Liver (tissue), 9 donors: ENCODE results near the gene FOXO1. TPM values are rescaled to one million over a fixed set of nuclear protein-coding genes. Genes with fewer than 3 reads are reported as not detected.
A peak's percentile ranks its signal among the peaks of the same experiment; 100 is the strongest.

ENCODE experiments used
- DNase-seq: peaks from one replicate; pipeline ENCODE4 v3.0.0-alpha.2; 2017; ENCODE audit warnings: low spot score
- H3K27ac ChIP-seq, 2 donors: one replicate each; pipeline ENCODE4 v1.7.0; 2013; ENCODE audit warnings: inconsistent platforms in 2 of 2, low read length in 2 of 2, control low read depth in 1 of 2, low read depth in 1 of 2, mild to moderate bottlenecking in 1 of 2
- H3K27me3 ChIP-seq, 4 donors: one replicate each; pipeline versions ENCODE4 v1.6.1 to v1.7.0; 2013; ENCODE audit warnings: low read length in 3 of 4, inconsistent platforms in 1 of 4, mild to moderate bottlenecking in 1 of 4, moderate library complexity in 1 of 4; ENCODE audit not compliant: control insufficient read depth in 4 of 4, insufficient read depth in 4 of 4
- H3K36me3 ChIP-seq, 4 donors: one replicate each; pipeline versions ENCODE4 v1.6.1 to v1.7.0; 2013; ENCODE audit warnings: low read length in 3 of 4, mild to moderate bottlenecking in 3 of 4, low read depth in 1 of 4, moderate library complexity in 1 of 4; ENCODE audit not compliant: control insufficient read depth in 4 of 4, insufficient read depth in 3 of 4
- H3K4me1 ChIP-seq, 4 donors: one replicate each; pipeline versions ENCODE4 v1.6.1 to v1.7.0; 2013; ENCODE audit warnings: low read length in 3 of 4, mild to moderate bottlenecking in 3 of 4, moderate library complexity in 1 of 4; ENCODE audit not compliant: control insufficient read depth in 4 of 4, insufficient read depth in 4 of 4
- H3K4me3 ChIP-seq, 3 donors: one replicate each; pipeline versions ENCODE4 v1.6.1 to v1.7.0; 2013; ENCODE audit warnings: low read length in 3 of 3, control low read depth in 1 of 3, low read depth in 1 of 3, mild to moderate bottlenecking in 1 of 3
- H3K9ac ChIP-seq, 2 donors: one replicate each; pipeline ENCODE4 v1.7.0; 2013; ENCODE audit warnings: low read length in 2 of 2, mild to moderate bottlenecking in 2 of 2, moderate library complexity in 2 of 2, control low read depth in 1 of 2, low read depth in 1 of 2
- H3K9me3 ChIP-seq, 4 donors: one replicate each; pipeline versions ENCODE4 v1.6.1 to v1.7.0; 2013; ENCODE audit warnings: low read length in 3 of 4; ENCODE audit not compliant: control insufficient read depth in 4 of 4
- ATF3 ChIP-seq: IDR thresholded peaks from 2 replicates; pipeline ENCODE4 v1.6.1; 2016; ENCODE audit warnings: antibody characterized with exemption
- EGR1 ChIP-seq, 2 donors: IDR thresholded peaks; 2 replicates each; pipeline ENCODE4 v1.6.1; 2016 to 2018; ENCODE audit warnings: antibody characterized with exemption in 2 of 2, low read depth in 2 of 2
- FOXA1 ChIP-seq: IDR thresholded peaks from 2 replicates; pipeline ENCODE4 v1.6.1; 2016; ENCODE audit warnings: antibody characterized with exemption
- FOXA2 ChIP-seq: IDR thresholded peaks from 2 replicates; pipeline ENCODE4 v1.6.1; 2016; ENCODE audit warnings: antibody characterized with exemption
- GABPA ChIP-seq, 2 donors: IDR thresholded peaks in 1 of 2; conservative IDR thresholded peaks in 1 of 2; 2 replicates each; pipeline ENCODE4 v1.6.1; 2016; ENCODE audit warnings: antibody characterized with exemption in 2 of 2, mild to moderate bottlenecking in 1 of 2, moderate library complexity in 1 of 2
- HNF4A ChIP-seq, 2 donors: conservative IDR thresholded peaks; 2 replicates each; pipeline ENCODE4 v1.6.1; 2016; ENCODE audit warnings: antibody characterized with exemption in 2 of 2, mild to moderate bottlenecking in 2 of 2
- HNF4G ChIP-seq: IDR thresholded peaks from 2 replicates; pipeline ENCODE4 v1.6.1; 2016; ENCODE audit warnings: antibody characterized with exemption
- JUND ChIP-seq, 2 donors: IDR thresholded peaks; 2 replicates each; pipeline ENCODE4 v1.6.1; 2016; ENCODE audit warnings: antibody characterized with exemption in 2 of 2
- MAX ChIP-seq: IDR thresholded peaks from 2 replicates; pipeline ENCODE4 v1.6.1; 2016; ENCODE audit warnings: antibody characterized with exemption
- NR2F2 ChIP-seq: IDR thresholded peaks from 2 replicates; pipeline ENCODE4 v1.6.1; 2016; ENCODE audit warnings: antibody characterized with exemption
- RAD21 ChIP-seq, 2 donors: IDR thresholded peaks; 2 replicates each; pipeline ENCODE4 v1.6.1; 2016; ENCODE audit warnings: antibody characterized with exemption in 2 of 2, mild to moderate bottlenecking in 2 of 2
- REST ChIP-seq: IDR thresholded peaks from 2 replicates; pipeline ENCODE4 v1.6.1; 2016; ENCODE audit warnings: antibody characterized with exemption, mild to moderate bottlenecking
- RXRA ChIP-seq, 2 donors: IDR thresholded peaks; 2 replicates each; pipeline ENCODE4 v1.6.1; 2017 to 2018; ENCODE audit warnings: antibody characterized with exemption in 2 of 2, mild to moderate bottlenecking in 1 of 2
- SP1 ChIP-seq: IDR thresholded peaks from 2 replicates; pipeline ENCODE4 v1.6.1; 2018; ENCODE audit warnings: antibody characterized with exemption, mild to moderate bottlenecking
- TAF1 ChIP-seq: conservative IDR thresholded peaks from 2 replicates; pipeline ENCODE4 v1.6.1; 2016; ENCODE audit warnings: antibody characterized with exemption, mild to moderate bottlenecking
- YY1 ChIP-seq: IDR thresholded peaks from 2 replicates; pipeline ENCODE4 v1.6.1; 2016; ENCODE audit warnings: antibody characterized with exemption, mild to moderate bottlenecking
- WGBS: extraction: QIAGEN DNeasy Blood & Tissue Kit; methylation state at CpG from one replicate; pipeline ENCODE4 v1.1.7; 2013; 5-methylcytosine and 5-hydroxymethylcytosine counted together
- polyA plus RNA-seq, 2 donors: library from polyadenylated mRNA; stranded (reverse) in 1 of 2; unstranded in 1 of 2; fragments of 200-250 nt in 1 of 2; fragments of >200 nt in 1 of 2; fragmentation: Nextera tagmentation in 1 of 2; extraction: Ambion mirVana in 1 of 2; gene quantifications; one replicate each; pipeline versions ENCODE4 v1.2.1 to v1.2.3, GENCODE V29; 2013 to 2015
- total RNA-seq, 2 donors: library from RNA; depleted of rRNA; stranded (reverse); fragments of >200 nt; gene quantifications; one replicate each; pipeline ENCODE4 v1.2.3, GENCODE V29; 2014
- TF ChIP-seq, protein P1 (sequence below): fragments of 150-350 bp; IDR thresholded peaks from 2 replicates; pipeline ENCODE4 v1.5.1; 2017; ENCODE audit warnings: improper control_type of control experiment, low read depth, low read length; ENCODE audit not compliant: missing input control
- TF ChIP-seq, protein P2 (sequence below): IDR thresholded peaks from 2 replicates; pipeline ENCODE4 v1.6.1; 2016; ENCODE audit warnings: antibody characterized with exemption
- donor health status: healthy.
- donor health status: healthy.
- donor health status: healthy.
- donor health status: healthy.
- donor health status: healthy.

The FOXO1 gene
- total and polyA plus RNA-seq, 4 donors, result 5.4 to 23.6 (median 8.6) TPM

DNA sequence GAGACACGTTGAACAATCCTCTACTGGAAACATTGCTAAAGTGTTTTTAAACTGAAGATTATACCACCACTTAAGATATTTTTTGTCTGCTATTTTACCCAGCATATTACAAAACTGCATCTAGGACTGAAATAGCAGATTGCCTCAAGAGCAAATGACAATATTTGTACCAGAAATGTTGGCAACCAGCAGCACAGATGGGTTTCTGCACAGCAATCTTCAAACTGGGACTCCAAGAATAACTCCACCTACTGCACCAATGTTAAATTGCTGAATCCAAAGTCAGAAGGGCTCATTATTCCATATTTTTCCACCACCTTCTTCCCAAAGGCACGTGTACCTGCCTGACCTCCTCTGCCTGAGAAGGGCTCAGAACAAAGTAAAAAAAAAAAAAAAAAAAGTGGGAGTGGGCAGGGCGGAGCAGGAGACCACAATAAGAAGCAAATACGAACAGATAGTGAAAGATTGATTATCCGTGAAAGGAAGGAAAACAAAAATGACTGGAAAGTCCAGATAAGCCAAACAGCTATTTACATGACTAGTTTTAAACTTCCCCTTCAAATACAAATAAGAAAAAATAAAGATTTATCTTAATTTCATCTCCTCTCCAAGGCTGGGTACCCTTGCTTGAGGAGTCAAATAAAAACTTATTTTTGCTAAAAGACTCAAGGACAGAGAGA lies 79.4 kb downstream of the FOXO1 start:
- TF ChIP-seq JUND (IDR thresholded peaks at IDR 0.05), result peak in 1 of 2 donors; percentile 25
- TF ChIP-seq, protein P1, sequence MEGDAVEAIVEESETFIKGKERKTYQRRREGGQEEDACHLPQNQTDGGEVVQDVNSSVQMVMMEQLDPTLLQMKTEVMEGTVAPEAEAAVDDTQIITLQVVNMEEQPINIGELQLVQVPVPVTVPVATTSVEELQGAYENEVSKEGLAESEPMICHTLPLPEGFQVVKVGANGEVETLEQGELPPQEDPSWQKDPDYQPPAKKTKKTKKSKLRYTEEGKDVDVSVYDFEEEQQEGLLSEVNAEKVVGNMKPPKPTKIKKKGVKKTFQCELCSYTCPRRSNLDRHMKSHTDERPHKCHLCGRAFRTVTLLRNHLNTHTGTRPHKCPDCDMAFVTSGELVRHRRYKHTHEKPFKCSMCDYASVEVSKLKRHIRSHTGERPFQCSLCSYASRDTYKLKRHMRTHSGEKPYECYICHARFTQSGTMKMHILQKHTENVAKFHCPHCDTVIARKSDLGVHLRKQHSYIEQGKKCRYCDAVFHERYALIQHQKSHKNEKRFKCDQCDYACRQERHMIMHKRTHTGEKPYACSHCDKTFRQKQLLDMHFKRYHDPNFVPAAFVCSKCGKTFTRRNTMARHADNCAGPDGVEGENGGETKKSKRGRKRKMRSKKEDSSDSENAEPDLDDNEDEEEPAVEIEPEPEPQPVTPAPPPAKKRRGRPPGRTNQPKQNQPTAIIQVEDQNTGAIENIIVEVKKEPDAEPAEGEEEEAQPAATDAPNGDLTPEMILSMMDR, result peak; percentile 25
- TF ChIP-seq RAD21 (IDR thresholded peaks at IDR 0.05), result peak; percentile 55 to 67
- TF ChIP-seq SP1, result no peak
- TF ChIP-seq EGR1 (IDR thresholded peaks at IDR 0.05; ENCODE audit: low read depth in 2 of 2), result no peak
- TF ChIP-seq FOXA2, result peak; percentile 24
- no peak for TF ChIP-seq REST
- TF ChIP-seq HNF4A (conservative IDR thresholded peaks at IDR 0.05), result peak; percentile 18 to 22
- TF ChIP-seq MAX, result no peak
- TF ChIP-seq GABPA (IDR thresholded peaks at IDR 0.05 in 1 of 2, conservative IDR thresholded peaks at IDR 0.05 in 1 of 2), result no peak
- TF ChIP-seq ATF3, result no peak
- no peak for TF ChIP-seq NR2F2
- TF ChIP-seq HNF4G, result no peak
- TF ChIP-seq YY1, result no peak
- peak in 1 of 2 donors; percentile 19 for TF ChIP-seq RXRA (IDR thresholded peaks at IDR 0.05)
- TF ChIP-seq TAF1, result no peak
- TF ChIP-seq FOXA1, result no peak
- TF ChIP-seq, protein P2, sequence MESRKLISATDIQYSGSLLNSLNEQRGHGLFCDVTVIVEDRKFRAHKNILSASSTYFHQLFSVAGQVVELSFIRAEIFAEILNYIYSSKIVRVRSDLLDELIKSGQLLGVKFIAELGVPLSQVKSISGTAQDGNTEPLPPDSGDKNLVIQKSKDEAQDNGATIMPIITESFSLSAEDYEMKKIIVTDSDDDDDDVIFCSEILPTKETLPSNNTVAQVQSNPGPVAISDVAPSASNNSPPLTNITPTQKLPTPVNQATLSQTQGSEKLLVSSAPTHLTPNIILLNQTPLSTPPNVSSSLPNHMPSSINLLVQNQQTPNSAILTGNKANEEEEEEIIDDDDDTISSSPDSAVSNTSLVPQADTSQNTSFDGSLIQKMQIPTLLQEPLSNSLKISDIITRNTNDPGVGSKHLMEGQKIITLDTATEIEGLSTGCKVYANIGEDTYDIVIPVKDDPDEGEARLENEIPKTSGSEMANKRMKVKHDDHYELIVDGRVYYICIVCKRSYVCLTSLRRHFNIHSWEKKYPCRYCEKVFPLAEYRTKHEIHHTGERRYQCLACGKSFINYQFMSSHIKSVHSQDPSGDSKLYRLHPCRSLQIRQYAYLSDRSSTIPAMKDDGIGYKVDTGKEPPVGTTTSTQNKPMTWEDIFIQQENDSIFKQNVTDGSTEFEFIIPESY, result no peak
- no peak for DNase-seq
- WGBS, result 52% methylated on average over 5 of the region's 5 CpGs
- H3K27me3 ChIP-seq, result no peaks in the 10 kb centered on the region
- peaks cover 0 to 5% (median 1%) of the 10 kb centered on the region in 4 donors for H3K9me3 ChIP-seq
- no peaks in the 10 kb centered on the region for H3K36me3 ChIP-seq
- H3K27ac ChIP-seq, result no peak overlapping the region
- H3K9ac ChIP-seq, result no peak overlapping the region
- H3K4me1 ChIP-seq, result peaks cover 10 to 41% (median 21%) of the 10 kb centered on the region in 4 donors
- no peak overlapping the region for H3K4me3 ChIP-seq
